Large intestine (tissue), 3 donors: ENCODE data around the gene TDP1. TPM values are rescaled to one million over a fixed set of nuclear protein-coding genes. Genes with fewer than 3 reads are reported as not detected.
"Not testable (repeated sequence)": the region's sequence is repeated elsewhere in the genome, so short reads cannot be mapped to it uniquely, and the experiment has no call there.

Experiments used
- DNase-seq, 2 donors: peaks; one replicate each; pipeline versions ENCODE4 v3.0.0 to v3.0.0-alpha.2; 2013
- H3K27ac ChIP-seq: one replicate; pipeline ENCODE4 v1.5.1; 2013; ENCODE audit warnings: low read length
- H3K27me3 ChIP-seq: 2 replicates; pipeline ENCODE4 v1.6.1; 2013; ENCODE audit warnings: low read length; ENCODE audit not compliant: control insufficient read depth, insufficient read depth
- H3K36me3 ChIP-seq: 2 replicates; pipeline ENCODE4 v1.6.1; 2013; ENCODE audit warnings: low read length; ENCODE audit not compliant: control insufficient read depth, insufficient read depth
- H3K4me1 ChIP-seq: one replicate; pipeline ENCODE4 v1.6.1; 2013; ENCODE audit warnings: low read length; ENCODE audit not compliant: control insufficient read depth, insufficient read depth
- H3K4me3 ChIP-seq: one replicate; pipeline ENCODE4 v1.5.1; 2013; ENCODE audit warnings: low read length
- H3K9me3 ChIP-seq: one replicate; pipeline ENCODE4 v1.6.1; 2013; ENCODE audit warnings: mild to moderate bottlenecking, low read depth, low read length, moderate library complexity; ENCODE audit not compliant: control insufficient read depth
- WGBS: methylation state at CpG from one replicate; pipeline ENCODE4 v1.1.5; 2013; ENCODE audit warnings: low lambda C conversion rate; ENCODE audit not compliant: insufficient coverage; 5-methylcytosine and 5-hydroxymethylcytosine counted together
- polyA plus RNA-seq: library from polyadenylated mRNA; unstranded; fragments of 120-200 nt; gene quantifications from one replicate; pipeline ENCODE4 v1.2.1, GENCODE V29; 2013

TDP1 gene
- polyA plus RNA-seq, 1 donor, result 17.2 TPM

DNA sequence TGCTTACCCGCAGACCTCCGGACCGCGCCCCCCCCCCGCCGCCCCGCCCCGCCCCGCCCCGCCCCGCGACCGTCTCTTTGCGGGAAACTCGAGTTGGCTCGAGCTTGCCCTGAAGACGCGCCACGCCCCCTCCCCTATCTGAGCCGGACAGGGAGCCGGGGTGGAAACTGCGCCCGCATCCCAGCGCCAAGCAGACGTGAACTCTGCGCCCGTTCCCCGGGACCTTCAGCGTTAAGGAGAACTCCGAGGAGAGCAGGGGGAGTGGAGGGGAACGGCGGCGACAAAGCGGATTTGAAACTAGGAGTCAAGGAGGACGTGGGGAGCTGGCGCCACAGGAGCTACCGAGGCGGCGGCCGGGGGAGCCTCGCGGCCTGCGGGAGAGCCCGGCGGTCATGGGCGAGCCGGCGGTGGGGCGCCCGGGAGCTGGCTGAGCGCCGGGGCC is 106.0 kb downstream of the TDP1 start, which contains the start of gene KCNK13:
Gene KCNK13, plus strand, starts transcription at position 310 of the 442 bp plus-strand sequence. CDS start 212 bp downstream, outside the sequence.
- Histone ChIP-seq H3K27ac (no peak within 1 kb of the TSS), H3K4me3 (peak within 1 kb of the TSS; percentile 18), H3K9me3 (peaks cover 3% of the 10 kb centered on the region), H3K4me1 (peaks cover 7% of the 10 kb centered on the region), H3K36me3 (no peaks in the 10 kb centered on the region), H3K27me3 (peaks cover 70% of the 10 kb centered on the region)
- WGBS, result no CpG with 5 or more reads among the region's 52 CpGs
- DNase-seq, result peak in 1 of 2 donors; percentile 37

- DNase-seq, result peak in 1 of 2 donors; percentile 37
- Histone ChIP-seq H3K27me3 (peaks cover 66% of the 10 kb centered on the region), H3K36me3 (no peaks in the 10 kb centered on the region), H3K4me3 (peak overlapping the region; percentile 18), H3K4me1 (peaks cover 7% of the 10 kb centered on the region), H3K9me3 (peaks cover 3% of the 10 kb centered on the region), H3K27ac (no peak overlapping the region)
- no CpG with 5 or more reads among the region's 63 CpGs for WGBS
These were observed 106.5 kb downstream of the TDP1 start for GRCh38 chr14:90062127-90062794.

DNA sequence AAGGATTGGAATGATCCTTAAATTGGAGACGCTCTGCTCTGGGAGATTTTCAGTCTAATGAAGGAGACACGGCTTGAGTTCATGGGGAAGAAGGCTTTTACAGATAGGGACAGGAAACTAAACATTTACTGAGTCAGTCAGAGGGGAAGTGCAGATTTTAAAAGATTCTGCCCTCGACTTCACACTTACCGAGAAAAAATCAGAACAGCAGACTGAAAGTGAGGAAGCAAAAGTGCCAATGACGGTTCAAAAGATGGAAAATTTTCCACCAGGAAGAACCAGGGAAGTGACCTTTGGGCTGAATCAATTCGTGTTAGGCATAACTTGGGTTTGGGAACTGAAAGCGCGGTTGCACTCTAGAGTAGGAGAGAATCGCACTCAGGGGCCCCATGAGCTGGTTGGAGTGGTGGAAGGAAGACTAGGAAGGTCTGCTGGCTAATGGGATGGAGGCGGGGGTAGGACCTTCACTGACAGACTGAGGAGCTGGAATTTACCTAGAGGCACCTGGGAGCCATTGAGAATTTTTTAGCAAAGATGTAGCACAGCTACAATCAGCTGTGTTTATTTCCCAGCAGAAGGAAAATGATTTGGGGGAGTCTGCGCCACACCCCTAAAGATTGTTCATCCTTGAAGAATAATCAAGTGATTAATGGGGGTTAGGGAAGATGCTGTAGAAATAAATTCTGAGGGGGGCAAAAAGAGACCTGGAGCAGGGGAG is 107.3 kb downstream of the TDP1 start:
- H3K9me3 ChIP-seq, result peaks cover 3% of the 10 kb centered on the region
- H3K27ac ChIP-seq, result no peak overlapping the region
- peaks cover 7% of the 10 kb centered on the region for H3K4me1 ChIP-seq
- peaks cover 67% of the 10 kb centered on the region for H3K27me3 ChIP-seq
- no peak overlapping the region for H3K4me3 ChIP-seq
- WGBS, result 19% methylated on average over 4 of the region's 11 CpGs
- DNase-seq, result peak in 1 of 2 donors; percentile 6
- no peaks in the 10 kb centered on the region for H3K36me3 ChIP-seq

GRCh38 chr14:90072350-90072749 is 116.6 kb downstream of the TDP1 start:
- Histone ChIP-seq H3K27ac (no peak overlapping the region), H3K36me3 (no peaks in the 10 kb centered on the region), H3K4me3 (no peak overlapping the region), H3K9me3 (no peaks in the 10 kb centered on the region), H3K4me1 (no peaks in the 10 kb centered on the region), H3K27me3 (peaks cover 26% of the 10 kb centered on the region)
- 100% methylated on average over 1 of the region's 6 CpGs for WGBS
- DNase-seq, result no peak

- Histone ChIP-seq H3K27me3 (no peaks in the 10 kb centered on the region), H3K36me3 (no peaks in the 10 kb centered on the region), H3K4me3 (no peak overlapping the region), H3K9me3 (no peaks in the 10 kb centered on the region), H3K27ac (no peak overlapping the region), H3K4me1 (no peaks in the 10 kb centered on the region)
- no peak for DNase-seq
- WGBS, result no CpG with 5 or more reads among the region's 2 CpGs
These were observed 123.8 kb downstream of the TDP1 start for GRCh38 chr14:90079576-90079975.

DNA sequence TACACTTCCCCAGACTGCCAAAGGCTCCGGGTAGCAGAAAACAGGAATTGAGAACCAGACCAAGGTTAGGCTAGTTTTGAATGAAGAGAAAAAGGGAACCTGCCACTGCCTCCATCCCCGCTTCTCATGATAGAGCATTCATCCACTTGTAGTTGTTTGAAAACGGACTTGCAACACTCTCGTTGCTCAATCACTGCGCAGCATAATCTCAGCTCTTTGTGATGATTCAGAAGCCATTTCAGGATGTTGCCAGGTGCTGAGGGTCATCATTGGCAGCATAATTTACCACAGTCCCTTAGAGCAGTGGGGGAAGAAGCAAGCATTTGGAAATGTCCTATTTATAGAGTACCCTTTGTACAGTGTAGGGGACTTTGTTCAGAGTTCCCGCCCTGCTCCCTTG is 131.7 kb downstream of the TDP1 start:
- H3K27me3 ChIP-seq, result no peaks in the 10 kb centered on the region
- no peak overlapping the region for H3K27ac ChIP-seq
- H3K9me3 ChIP-seq, result no peaks in the 10 kb centered on the region
- no peaks in the 10 kb centered on the region for H3K36me3 ChIP-seq
- WGBS, result 57% methylated on average over 1 of the region's 6 CpGs
- H3K4me1 ChIP-seq, result no peaks in the 10 kb centered on the region
- H3K4me3 ChIP-seq, result no peak overlapping the region
- DNase-seq, result peak; percentile 16 to 22

GRCh38 chr14:90088176-90088575 is 132.4 kb downstream of the TDP1 start:
- DNase-seq, result no peak
- Histone ChIP-seq H3K27me3 (no peaks in the 10 kb centered on the region), H3K4me3 (no peak overlapping the region), H3K9me3 (no peaks in the 10 kb centered on the region), H3K27ac (no peak overlapping the region), H3K36me3 (no peaks in the 10 kb centered on the region), H3K4me1 (no peaks in the 10 kb centered on the region)
- no CpG with 5 or more reads among the region's 2 CpGs for WGBS

DNA sequence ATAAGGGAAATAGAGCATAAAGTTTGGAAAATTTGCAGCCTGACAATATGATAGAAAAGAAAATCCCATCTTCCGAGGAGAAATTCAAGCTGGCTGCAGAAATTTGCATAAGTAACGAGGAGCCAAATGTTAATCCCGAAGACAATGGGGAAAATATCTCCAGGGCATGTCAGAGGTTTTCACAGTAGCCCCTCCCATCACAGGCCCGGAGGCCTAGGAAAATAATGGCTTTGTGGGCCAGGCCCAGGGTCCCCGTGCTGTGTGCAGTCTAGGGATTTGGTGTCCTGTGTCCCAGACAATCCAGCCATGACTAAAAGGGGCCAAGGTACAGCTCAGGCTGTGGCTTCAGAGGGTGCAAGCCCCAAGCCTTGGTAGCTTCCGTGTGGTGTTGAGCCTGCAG is 133.8 kb downstream of the TDP1 start:
- WGBS, result no CpG with 5 or more reads among the region's 6 CpGs
- H3K27ac ChIP-seq, DNase-seq, H3K4me3 ChIP-seq, H3K36me3 ChIP-seq, H3K27me3 ChIP-seq, H3K4me1 ChIP-seq, H3K9me3 ChIP-seq: not testable (repeated sequence)

DNA sequence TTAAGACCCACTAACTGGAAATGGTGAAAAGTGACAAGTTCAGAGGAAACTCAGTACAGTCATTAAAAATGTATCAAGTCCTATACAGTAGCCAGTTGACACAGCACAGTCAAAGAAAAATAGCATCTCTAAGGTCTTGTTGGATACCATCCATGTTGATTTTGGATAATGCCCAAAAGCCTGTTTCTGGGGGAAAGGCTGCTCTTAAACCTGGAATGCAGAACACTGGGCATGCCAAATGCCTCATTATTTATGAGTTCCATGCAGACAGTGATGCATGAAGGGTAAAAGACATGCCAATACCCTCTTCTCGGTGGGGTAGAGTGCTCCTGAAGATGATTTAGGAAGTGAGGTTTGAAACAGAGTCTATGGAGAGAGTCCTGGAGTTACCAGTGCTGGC is 135.7 kb downstream of the TDP1 start:
- peaks cover 3% of the 10 kb centered on the region for H3K27me3 ChIP-seq
- no peak overlapping the region for H3K4me3 ChIP-seq
- H3K27ac ChIP-seq, result no peak overlapping the region
- 40% methylated on average over 1 of the region's 1 CpG for WGBS
- H3K9me3 ChIP-seq, result no peaks in the 10 kb centered on the region
- no peaks in the 10 kb centered on the region for H3K4me1 ChIP-seq
- DNase-seq, result no peak
- no peaks in the 10 kb centered on the region for H3K36me3 ChIP-seq

DNA sequence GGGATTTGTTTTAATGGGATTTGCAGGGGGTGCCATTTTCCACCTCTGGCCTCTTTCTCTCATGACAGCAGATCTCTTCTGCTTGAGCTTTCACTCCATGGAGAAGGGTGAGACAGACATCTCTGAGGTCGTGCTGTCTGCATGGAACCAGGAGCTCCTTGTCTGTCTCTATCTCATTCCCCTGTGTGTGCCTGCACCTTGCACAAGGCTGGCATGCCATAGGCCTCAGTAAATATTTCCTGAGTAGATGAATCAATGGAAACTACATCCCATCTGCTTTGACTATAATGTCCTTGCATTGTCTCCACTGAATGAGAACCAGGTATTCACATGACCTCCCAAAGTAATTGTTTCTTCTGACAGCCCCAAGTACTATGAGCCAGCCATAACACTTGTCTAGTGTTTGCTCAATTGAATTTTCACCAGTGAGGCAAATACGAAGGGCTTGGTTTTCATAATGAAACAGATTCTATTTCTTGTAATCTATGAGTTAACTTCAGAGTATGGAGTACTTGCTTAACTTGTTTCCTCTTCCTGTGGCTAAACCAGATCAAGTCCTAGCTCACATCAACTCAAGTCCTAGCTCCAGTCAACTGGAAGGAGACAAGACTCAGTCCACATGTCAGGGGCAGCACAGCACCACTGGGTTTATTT is 138.3 kb downstream of the TDP1 start:
- Histone ChIP-seq H3K27ac (no peak overlapping the region), H3K4me1 (no peaks in the 10 kb centered on the region), H3K27me3 (peaks cover 3% of the 10 kb centered on the region), H3K9me3 (no peaks in the 10 kb centered on the region), H3K4me3 (no peak overlapping the region), H3K36me3 (no peaks in the 10 kb centered on the region)
- WGBS, result no CpG with 5 or more reads among the region's 2 CpGs
- no peak for DNase-seq
